PFSK-1 (cell line): ENCODE results near the gene RHBDD1.

Source experiments
- FOXP2 ChIP-seq: optimal IDR thresholded peaks from 2 replicates; pipeline ENCODE3; 2011; ENCODE audit warnings: borderline replicate concordance, control low read depth, inconsistent platforms; ENCODE audit not compliant: insufficient read depth; ENCODE audit errors: extremely low read length, extremely low read depth
- POLR2AphosphoS5 ChIP-seq: IDR thresholded peaks from 2 replicates; pipeline ENCODE4 v1.6.1; 2012; ENCODE audit warnings: low read depth, mild to moderate bottlenecking, control low read depth, low read length, moderate library complexity
- REST ChIP-seq, 2 experiments: IDR thresholded peaks; 2 replicates each; pipeline versions ENCODE4 v1.6.1 to v1.8.0; 2011 to 2012; ENCODE audit warnings: low read depth in 2 of 2, low read length in 2 of 2, control low read depth in 1 of 2, inconsistent platforms in 1 of 2, mild to moderate bottlenecking in 1 of 2, moderate library complexity in 1 of 2; ENCODE audit not compliant: insufficient read depth in 1 of 2
- SIN3A ChIP-seq: IDR thresholded peaks from 2 replicates; pipeline ENCODE4 v1.6.1; 2012; ENCODE audit warnings: mild to moderate bottlenecking, low read length, moderate library complexity, borderline replicate concordance; ENCODE audit not compliant: insufficient read depth
- TAF1 ChIP-seq: IDR thresholded peaks from 2 replicates; pipeline ENCODE4 v1.6.1; 2012; ENCODE audit warnings: low read length, control low read depth, borderline replicate concordance; ENCODE audit not compliant: insufficient read depth

The RHBDD1 gene

GRCh38 chr2:227043981-227044380 is 208.1 kb downstream of the RHBDD1 start:
- TF ChIP-seq REST (IDR thresholded peaks at IDR 0.05; ENCODE audit: insufficient read depth in 1 of 2, low read depth in 2 of 2, low read length in 2 of 2) (no peak), TAF1 (no peak), SIN3A (no peak), FOXP2 (no peak), POLR2AphosphoS5 (no peak)
